Limb (tissue), 2 donors: ENCODE results near the gene SYNJ1.
"Not testable (repeated sequence)": the region's sequence is repeated elsewhere in the genome, so short reads cannot be mapped to it uniquely, and the experiment has no call there.

Source experiments
- DNase-seq, 2 donors: peaks; one replicate each; pipeline ENCODE4 v3.0.0-alpha.2; 2016; ENCODE audit errors: extremely low spot score in 2 of 2

The SYNJ1 gene

DNA sequence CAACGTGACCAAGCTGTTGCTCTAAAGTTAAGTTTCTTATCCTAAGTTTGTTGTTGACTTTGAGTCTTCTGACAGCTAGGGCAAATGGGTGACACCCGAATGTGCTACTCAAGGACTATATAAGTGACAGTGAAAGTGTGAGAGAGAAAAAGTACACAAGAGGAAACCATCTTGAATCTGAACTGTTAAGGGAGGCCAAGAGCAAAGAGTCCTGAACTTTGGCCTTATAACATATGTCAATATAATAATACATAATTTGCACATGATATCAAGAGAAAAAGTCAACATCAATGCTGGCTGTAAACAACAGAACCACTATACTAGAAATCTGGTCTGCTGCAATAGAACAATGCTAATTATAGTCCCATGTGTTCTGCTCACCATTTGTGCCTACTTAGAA, 29.5 kb downstream of the SYNJ1 start:
- DNase-seq: no peak

DNA sequence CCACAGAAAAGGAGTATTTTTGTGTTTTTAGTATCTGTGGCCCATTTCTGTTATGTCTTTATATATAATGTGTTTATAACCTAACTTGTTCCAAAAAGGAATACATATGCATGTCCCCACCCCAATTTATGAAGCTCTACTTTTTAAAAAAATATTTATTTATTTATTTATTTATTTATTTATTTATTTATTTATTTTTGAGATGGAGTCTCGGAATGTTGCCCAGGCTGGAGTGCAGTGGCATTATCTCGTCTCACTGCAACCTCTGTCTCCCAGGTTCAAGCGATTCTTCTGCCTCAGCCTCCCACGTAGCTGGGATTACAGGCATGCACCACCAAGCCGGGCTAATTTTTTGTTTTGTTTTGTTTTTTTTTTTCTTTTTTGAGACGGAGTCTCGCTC, 32.3 kb downstream of the SYNJ1 start:
- DNase-seq: not testable (repeated sequence)

- DNase-seq: no peak
These were observed 34.2 kb downstream of the SYNJ1 start for GRCh38 chr21:32693581-32693980.

GRCh38 chr21:32690085-32690484, 37.7 kb downstream of the SYNJ1 start:
- DNase-seq: no peak

GRCh38 chr21:32687643-32688345, 40.0 kb downstream of the SYNJ1 start:
- no peak for DNase-seq

GRCh38 chr21:32682696-32683474, 44.9 kb downstream of the SYNJ1 start:
- DNase-seq: no peak

GRCh38 chr21:32674731-32675130, 53.1 kb downstream of the SYNJ1 start:
- no peak for DNase-seq

DNA sequence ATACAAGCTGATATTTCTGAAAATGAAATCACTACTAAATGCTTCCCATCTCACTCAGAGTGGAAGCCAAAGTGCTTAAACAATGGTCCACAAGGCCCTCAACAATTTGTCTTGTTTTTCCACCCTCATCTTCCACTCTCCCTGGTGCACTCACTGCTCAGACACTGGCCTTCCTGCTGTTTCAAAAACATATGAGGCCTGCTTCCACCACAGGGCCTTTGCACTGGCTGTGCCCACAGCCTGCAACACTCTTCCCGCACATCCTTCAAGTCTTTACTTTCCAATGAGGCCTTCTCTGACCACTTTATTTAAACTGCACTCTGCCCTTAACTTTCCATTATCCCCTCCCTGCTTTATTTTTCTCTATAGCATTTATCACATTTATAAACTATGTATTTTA, 53.8 kb downstream of the SYNJ1 start:
- no peak for DNase-seq

- no peak for DNase-seq
These were observed 61.6 kb downstream of the SYNJ1 start for GRCh38 chr21:32666258-32666657.

GRCh38 chr21:32664095-32664494, 63.7 kb downstream of the SYNJ1 start:
- DNase-seq: not testable (repeated sequence)

DNA sequence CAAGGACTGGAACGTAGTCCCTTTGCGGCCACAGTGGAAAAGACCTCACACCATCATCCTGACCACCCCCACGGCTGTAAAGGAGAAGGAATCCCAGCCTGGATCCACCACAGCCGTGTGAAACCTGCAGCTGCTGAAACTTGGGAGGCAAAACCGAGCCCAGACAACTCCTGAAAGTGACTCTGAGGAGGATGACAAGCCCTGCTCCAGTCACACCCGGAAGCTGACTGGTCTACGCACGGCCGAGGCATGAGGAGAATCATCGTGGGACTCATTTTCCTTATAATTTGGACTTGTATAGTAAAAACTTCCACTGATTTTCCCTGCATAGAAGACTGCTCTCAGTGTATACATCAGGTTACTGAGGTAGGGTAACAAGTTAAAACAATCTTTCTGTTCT, 65.8 kb downstream of the SYNJ1 start:
- not testable (repeated sequence) for DNase-seq

DNA sequence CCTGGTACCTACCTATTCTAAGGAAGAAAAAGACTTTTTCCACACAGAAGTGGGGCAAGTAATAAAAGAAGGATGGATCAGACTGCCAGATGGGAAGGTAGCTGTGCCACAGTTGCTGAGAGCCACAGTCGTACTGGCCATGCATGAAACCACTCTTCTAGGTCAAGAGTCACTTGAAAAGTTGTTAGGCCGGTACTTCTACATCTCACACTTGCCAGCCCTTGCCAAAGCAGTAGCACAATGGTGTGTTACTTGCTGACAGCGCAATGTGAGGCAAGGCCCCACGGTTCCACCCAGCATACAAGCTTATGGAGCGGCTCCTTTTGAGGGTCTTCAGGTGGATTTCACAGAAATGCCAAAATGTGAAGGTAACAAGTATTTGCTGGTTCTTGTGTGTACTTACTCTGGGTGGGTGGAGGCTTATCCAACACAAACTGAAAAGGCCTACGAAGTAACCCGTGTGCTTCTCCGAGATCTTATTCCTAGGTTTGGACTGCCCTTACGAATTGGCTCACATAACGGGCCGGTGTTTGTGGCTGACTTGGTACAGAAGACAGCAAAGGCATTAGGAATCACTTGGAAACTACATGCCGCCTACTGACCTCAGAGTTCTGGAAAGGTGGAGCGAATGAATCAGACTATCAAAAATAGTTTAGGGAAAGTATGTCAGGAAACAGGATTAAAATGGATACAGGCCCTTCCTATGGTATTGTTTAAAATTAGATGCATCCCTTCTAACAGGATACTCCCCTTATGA, 66.6 kb downstream of the SYNJ1 start:
- DNase-seq: not testable (repeated sequence)

- no peak for DNase-seq
These were observed 69.3 kb downstream of the SYNJ1 start for GRCh38 chr21:32658524-32658923.

DNA sequence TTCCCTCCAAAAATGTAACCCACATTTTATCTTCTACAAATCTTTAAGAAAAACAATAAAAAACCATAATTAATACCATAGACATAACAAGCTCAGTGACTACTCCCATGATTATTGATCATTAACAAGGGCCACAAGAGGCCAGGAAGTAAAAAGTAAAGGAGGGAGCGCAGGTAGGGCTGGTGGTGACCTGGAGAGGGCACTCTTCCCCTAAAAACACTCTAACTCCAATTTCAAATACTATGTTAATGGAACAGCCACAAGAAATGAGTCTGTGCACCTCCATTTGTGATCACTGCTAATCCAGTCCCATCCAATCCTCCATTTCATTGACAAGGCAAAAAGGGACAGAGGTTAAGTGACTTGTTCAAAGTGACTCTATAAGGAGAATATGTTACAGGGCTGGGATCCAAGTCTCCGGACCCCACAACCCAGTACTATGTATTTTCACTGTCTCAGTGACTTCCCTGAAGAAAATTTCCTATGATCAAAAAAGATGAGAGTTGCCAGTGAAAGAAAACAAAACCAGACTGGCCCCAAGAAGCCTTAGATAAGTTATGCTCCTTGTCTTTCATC, 74.4 kb downstream of the SYNJ1 start:
- DNase-seq: no peak

DNA sequence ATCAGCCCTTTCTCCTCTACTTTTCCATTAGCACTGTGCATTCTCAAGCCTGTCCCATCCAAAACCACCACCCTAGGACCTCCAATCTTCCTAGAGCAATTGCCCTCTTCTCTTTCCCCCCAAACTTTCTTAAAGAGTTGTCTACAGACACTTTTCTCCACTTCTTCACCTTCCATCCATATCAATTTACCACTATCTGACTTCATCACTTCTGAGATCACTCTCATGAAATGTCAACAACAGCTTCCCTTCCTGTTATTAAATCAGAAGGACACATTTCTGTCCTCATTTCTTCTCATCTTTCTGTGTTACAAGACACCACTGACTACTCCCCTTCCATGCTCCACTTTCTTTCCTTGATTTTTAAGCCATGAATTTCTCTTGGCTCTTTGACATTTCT, 79.6 kb downstream of the SYNJ1 start:
- no peak for DNase-seq

DNA sequence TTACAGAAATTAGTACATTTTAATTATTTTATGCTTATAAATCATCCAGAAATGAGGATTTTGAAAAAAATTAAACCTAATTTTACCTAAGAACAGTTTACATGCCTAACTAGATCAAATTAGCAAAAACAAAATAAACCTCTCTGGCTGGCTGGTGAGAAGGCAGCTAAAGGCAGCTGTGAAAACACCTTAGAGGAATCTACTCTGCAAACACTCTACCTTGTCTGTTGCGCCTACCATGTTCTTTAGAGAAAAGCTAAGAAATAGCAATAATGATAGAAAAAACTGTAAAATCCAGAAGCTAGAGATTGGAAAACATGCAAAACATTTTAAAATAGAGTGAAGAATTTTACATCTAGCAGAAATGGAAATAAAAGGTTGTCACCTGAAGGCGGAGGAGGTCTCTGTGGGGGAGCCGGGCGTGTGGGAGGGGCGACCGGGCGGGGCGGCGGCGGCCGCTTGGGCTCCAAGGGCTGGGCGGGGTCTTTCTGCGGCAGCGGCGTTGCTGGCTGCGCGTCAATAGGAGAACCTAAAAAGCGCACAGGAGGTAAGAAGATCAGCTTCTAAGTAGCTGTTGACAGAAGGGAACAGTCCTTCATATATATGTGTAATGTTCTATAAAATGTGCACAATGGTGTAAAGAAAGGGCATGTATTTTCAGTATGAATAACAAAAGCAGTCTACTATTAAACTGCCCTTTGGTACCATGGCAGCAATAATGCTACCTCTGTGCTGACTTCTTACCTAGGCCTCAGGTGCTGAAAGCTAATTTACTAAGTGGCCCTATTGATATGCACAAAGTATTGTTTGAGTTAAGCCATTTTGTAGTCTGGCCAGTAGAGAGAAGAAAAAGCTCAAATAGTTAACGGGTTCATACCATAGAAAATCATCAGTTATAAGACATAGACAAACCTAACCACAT, 82.3 kb downstream of the SYNJ1 start:
- no peak for DNase-seq

GRCh38 chr21:32641710-32642698, 85.8 kb downstream of the SYNJ1 start:
- no peak for DNase-seq

DNA sequence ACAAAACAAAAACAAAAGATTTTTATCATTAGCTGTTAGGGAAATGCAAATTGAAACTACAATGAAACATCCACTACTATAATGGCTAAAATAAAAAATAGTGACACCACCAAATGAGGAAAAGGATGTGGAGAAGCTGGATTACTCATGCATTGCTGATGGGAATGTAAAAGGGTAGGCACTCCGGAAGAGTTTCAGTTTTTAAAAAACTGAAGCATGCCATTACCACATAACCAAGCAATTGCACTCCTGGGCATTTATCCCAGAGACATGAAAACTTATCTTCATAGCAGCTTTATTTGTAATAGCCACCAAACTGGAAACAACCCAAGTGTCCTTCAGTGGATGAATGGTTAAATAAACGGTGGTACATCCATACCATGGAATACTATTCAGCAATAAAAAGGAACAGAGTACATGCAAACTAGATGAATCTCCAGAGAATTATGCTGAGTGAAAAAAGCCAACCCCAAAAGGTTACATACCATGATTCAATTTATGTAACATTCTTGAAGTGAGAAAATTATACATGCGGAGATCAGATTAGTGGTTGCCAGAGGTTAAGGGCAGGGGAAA, 101.1 kb downstream of the SYNJ1 start:
- no peak for DNase-seq

DNA sequence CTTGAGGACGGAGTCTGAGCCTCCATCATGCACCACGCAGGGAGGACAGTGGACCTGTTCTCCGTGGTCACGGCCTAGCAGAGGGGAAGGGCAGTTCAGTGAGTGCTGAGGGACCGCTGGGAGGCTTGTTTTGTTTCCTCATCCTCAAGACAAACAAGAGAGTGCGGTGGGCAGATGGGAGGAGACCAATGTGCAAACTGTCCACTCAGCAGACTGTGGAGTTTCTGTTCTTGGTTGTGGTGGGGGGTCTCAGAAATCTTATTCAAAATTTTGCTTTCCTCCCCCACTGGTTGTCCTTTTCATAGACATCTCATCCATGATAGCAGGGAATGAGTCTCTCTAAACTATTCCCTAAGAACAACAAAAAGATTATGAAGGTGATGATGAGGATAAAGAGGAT, 109.6 kb downstream of the SYNJ1 start:
- not testable (repeated sequence) for DNase-seq
